GM12891 (cell line): ENCODE data around the gene GJC1.

Experiments used
- DNase-seq: peaks from one replicate; pipeline ENCODE4 v3.0.0; 2011; ENCODE audit warnings: low spot score; ENCODE audit not compliant: insufficient read length
- FAIRE-seq: peaks from 2 replicates; lab custom pipeline; 2011; peaks lifted over from hg19 to GRCh38; lab: Jason Lieb, UNC
- PAX5 ChIP-seq: IDR thresholded peaks from 2 replicates; pipeline ENCODE4 v1.6.1; 2011; ENCODE audit warnings: low read length, moderate library complexity, mild to moderate bottlenecking; ENCODE audit not compliant: insufficient read depth, severe bottlenecking
- POLR2A ChIP-seq: IDR thresholded peaks from 2 replicates; pipeline ENCODE4 v1.6.1; 2011; ENCODE audit warnings: low read depth, low read length, control low read depth
- POLR2AphosphoS5 ChIP-seq: IDR thresholded peaks from 2 replicates; pipeline ENCODE4 v1.6.1; 2011; ENCODE audit warnings: low read depth, low read length, control low read depth
- POU2F2 ChIP-seq: IDR thresholded peaks from 2 replicates; pipeline ENCODE4 v1.6.1; 2011; ENCODE audit warnings: low read depth, mild to moderate bottlenecking, control low read depth, low read length, moderate library complexity
- SPI1 ChIP-seq: IDR thresholded peaks from 2 replicates; pipeline ENCODE4 v1.6.1; 2011; ENCODE audit warnings: low read depth, low read length, control low read depth
- TAF1 ChIP-seq: IDR thresholded peaks from 2 replicates; pipeline ENCODE4 v1.6.1; 2011; ENCODE audit warnings: low read depth, low read length, control low read depth

Gene GJC1

GRCh38 chr17:44793885-44794842 lies 35.9 kb downstream of the GJC1 start:
- DNase-seq (no peak), FAIRE-seq (no peak)
- no peak for TF ChIP-seq TAF1
- no peak for TF ChIP-seq POLR2A
- TF ChIP-seq POU2F2 = no peak
- no peak for TF ChIP-seq SPI1

- no peak for FAIRE-seq
- TF ChIP-seq POLR2AphosphoS5 = no peak
- no peak for TF ChIP-seq TAF1
- TF ChIP-seq PAX5 = no peak
- TF ChIP-seq POLR2A = no peak
- no peak for TF ChIP-seq SPI1
- no peak for TF ChIP-seq POU2F2
- DNase-seq = no peak
Measured at GRCh38 chr17:44792276-44792675, 37.8 kb downstream of the GJC1 start.

GRCh38 chr17:44788139-44788538 lies 41.9 kb downstream of the GJC1 start:
- TF ChIP-seq PAX5 (no peak), POU2F2 (no peak), SPI1 (no peak), POLR2A (no peak), TAF1 (no peak), POLR2AphosphoS5 (no peak)
- DNase-seq = no peak
- FAIRE-seq = no peak

- no peak for FAIRE-seq
- TF ChIP-seq POLR2A (no peak), SPI1 (no peak), POLR2AphosphoS5 (no peak), PAX5 (no peak), POU2F2 (no peak), TAF1 (no peak)
Measured at GRCh38 chr17:44787271-44787940, 42.7 kb downstream of the GJC1 start.

GRCh38 chr17:44786551-44787081 lies 43.5 kb downstream of the GJC1 start:
- no peak for TF ChIP-seq POU2F2
- TF ChIP-seq POLR2AphosphoS5 = no peak
- no peak for TF ChIP-seq PAX5
- no peak for TF ChIP-seq TAF1
- TF ChIP-seq POLR2A = no peak
- DNase-seq (no peak), FAIRE-seq (no peak)

More at GRCh38 chr17:44787271-44787940, 42.7 kb downstream of the GJC1 start:
- no peak for DNase-seq

GRCh38 chr17:44785921-44786320 lies 44.2 kb downstream of the GJC1 start:
- no peak for TF ChIP-seq POLR2AphosphoS5
- no peak for TF ChIP-seq TAF1
- no peak for TF ChIP-seq POU2F2
- TF ChIP-seq POLR2A = no peak
- no peak for TF ChIP-seq SPI1
- TF ChIP-seq PAX5 = no peak
- FAIRE-seq (no peak), DNase-seq (no peak)

GRCh38 chr17:44782326-44782850 lies 47.7 kb downstream of the GJC1 start:
- no peak for DNase-seq
- FAIRE-seq = no peak
- TF ChIP-seq POLR2A = no peak
- no peak for TF ChIP-seq POLR2AphosphoS5
- no peak for TF ChIP-seq TAF1
- TF ChIP-seq POU2F2 = no peak
- no peak for TF ChIP-seq SPI1
- TF ChIP-seq PAX5 = no peak

GRCh38 chr17:44781551-44782325 lies 48.3 kb downstream of the GJC1 start:
- FAIRE-seq (no peak), DNase-seq (no peak)
- TF ChIP-seq PAX5 (no peak), POLR2AphosphoS5 (no peak), POLR2A (no peak), POU2F2 (no peak), TAF1 (no peak), SPI1 (no peak)
